ENCODE results near the gene TMED3.

DNA sequence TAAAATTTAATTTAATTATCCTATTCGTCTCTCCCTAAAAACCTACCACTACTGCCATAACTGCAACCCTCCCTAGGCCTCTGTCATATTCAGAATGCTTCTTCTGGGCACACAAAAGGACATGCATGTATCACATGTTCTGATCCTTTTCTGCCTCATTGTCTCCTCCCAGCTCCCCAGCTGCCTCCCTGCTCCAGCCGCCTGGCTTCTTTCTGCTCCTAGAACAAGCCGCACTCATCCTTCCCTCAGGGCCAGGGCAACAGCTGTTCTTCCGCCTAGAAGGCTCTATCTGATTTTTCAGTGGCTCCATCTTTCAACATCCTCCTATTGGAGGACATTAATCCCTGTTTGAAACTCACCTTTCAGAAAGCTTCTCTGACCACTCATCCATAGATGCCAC is 38.6 kb downstream of the TMED3 start:
- TF ChIP-seq, protein P1, sequence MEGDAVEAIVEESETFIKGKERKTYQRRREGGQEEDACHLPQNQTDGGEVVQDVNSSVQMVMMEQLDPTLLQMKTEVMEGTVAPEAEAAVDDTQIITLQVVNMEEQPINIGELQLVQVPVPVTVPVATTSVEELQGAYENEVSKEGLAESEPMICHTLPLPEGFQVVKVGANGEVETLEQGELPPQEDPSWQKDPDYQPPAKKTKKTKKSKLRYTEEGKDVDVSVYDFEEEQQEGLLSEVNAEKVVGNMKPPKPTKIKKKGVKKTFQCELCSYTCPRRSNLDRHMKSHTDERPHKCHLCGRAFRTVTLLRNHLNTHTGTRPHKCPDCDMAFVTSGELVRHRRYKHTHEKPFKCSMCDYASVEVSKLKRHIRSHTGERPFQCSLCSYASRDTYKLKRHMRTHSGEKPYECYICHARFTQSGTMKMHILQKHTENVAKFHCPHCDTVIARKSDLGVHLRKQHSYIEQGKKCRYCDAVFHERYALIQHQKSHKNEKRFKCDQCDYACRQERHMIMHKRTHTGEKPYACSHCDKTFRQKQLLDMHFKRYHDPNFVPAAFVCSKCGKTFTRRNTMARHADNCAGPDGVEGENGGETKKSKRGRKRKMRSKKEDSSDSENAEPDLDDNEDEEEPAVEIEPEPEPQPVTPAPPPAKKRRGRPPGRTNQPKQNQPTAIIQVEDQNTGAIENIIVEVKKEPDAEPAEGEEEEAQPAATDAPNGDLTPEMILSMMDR (IDR thresholded peaks at IDR 0.05), result no peak
- no peak for TF ChIP-seq POLR2A (IDR thresholded peaks at IDR 0.05)
